ENCODE results near the gene DLL3. TPM values are rescaled to one million over a fixed set of nuclear protein-coding genes. Genes with fewer than 3 reads are reported as not detected.

Gene DLL3
- total RNA-seq, 4 donors from 2014 or later: not detected

- no peaks in the 10 kb centered on the region for H3K36me3 ChIP-seq
- ATAC-seq (no peak), DNase-seq (no peak)
- peaks cover 17 to 25% of the 10 kb centered on the region in 2 donors for H3K4me1 ChIP-seq
- in situ Hi-C loops (cut with MboI; ENCODE audit: low sequenced_read_pairs in 4 of 4): loop anchor here in 3 of 4 donors (25.0 kb wide), 4 partner anchors 105 to 430 kb away; partner anchors contain the start of genes GMFG (in 2 of the 3), SAMD4B (in 2 of the 3), DYRK1B (in 1 of the 3) and FBL (in 1 of the 3)
- intact Hi-C loops (cut with DNase I; ENCODE audit: low total_unique reads): loop anchor here (10.0 kb wide), 1 partner anchor 303 kb away; the partner anchor contains the start of gene FBL
- TF ChIP-seq, protein P1, sequence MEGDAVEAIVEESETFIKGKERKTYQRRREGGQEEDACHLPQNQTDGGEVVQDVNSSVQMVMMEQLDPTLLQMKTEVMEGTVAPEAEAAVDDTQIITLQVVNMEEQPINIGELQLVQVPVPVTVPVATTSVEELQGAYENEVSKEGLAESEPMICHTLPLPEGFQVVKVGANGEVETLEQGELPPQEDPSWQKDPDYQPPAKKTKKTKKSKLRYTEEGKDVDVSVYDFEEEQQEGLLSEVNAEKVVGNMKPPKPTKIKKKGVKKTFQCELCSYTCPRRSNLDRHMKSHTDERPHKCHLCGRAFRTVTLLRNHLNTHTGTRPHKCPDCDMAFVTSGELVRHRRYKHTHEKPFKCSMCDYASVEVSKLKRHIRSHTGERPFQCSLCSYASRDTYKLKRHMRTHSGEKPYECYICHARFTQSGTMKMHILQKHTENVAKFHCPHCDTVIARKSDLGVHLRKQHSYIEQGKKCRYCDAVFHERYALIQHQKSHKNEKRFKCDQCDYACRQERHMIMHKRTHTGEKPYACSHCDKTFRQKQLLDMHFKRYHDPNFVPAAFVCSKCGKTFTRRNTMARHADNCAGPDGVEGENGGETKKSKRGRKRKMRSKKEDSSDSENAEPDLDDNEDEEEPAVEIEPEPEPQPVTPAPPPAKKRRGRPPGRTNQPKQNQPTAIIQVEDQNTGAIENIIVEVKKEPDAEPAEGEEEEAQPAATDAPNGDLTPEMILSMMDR (IDR thresholded peaks at IDR 0.05 in 4 of 5, conservative IDR thresholded peaks at IDR 0.05 in 1 of 5): no peak
- TF ChIP-seq POLR2A (IDR thresholded peaks at IDR 0.05): no peak
- no peak overlapping the region for H3K27ac ChIP-seq
- H3K9me3 ChIP-seq: no peaks in the 10 kb centered on the region
- no peak overlapping the region for H3K4me3 ChIP-seq
- H3K27me3 ChIP-seq: no peaks in the 10 kb centered on the region
These were observed 43.5 kb downstream of the DLL3 start for GRCh38 chr19:39542206-39542605.

- intact Hi-C loops (cut with DNase I; ENCODE audit: low total_unique reads) (loop anchor here (10.0 kb wide), 1 partner anchor 301 kb away; the partner anchor contains the start of gene FBL), in situ Hi-C loops (cut with MboI; ENCODE audit: low sequenced_read_pairs in 4 of 4) (loop anchor here in 3 of 4 donors (25.0 kb wide), 4 partner anchors 106 to 431 kb away; partner anchors contain the start of genes GMFG (in 2 of the 3), SAMD4B (in 2 of the 3), DYRK1B (in 1 of the 3) and FBL (in 1 of the 3))
- Histone ChIP-seq H3K27me3 (no peaks in the 10 kb centered on the region), H3K4me1 (peaks cover 13 to 16% of the 10 kb centered on the region in 2 donors), H3K36me3 (no peaks in the 10 kb centered on the region), H3K4me3 (no peak overlapping the region), H3K9me3 (no peaks in the 10 kb centered on the region), H3K27ac (no peak overlapping the region)
- ATAC-seq: no peak
- DNase-seq: no peak
- TF ChIP-seq POLR2A (IDR thresholded peaks at IDR 0.05): no peak
- TF ChIP-seq, protein P1 (IDR thresholded peaks at IDR 0.05 in 4 of 5, conservative IDR thresholded peaks at IDR 0.05 in 1 of 5): no peak
These were observed 44.7 kb downstream of the DLL3 start for GRCh38 chr19:39543477-39543857.

GRCh38 chr19:39544226-39544903 lies 45.6 kb downstream of the DLL3 start:
- no peaks in the 10 kb centered on the region for H3K36me3 ChIP-seq
- peaks cover 5 to 7% of the 10 kb centered on the region in 2 donors for H3K4me1 ChIP-seq
- H3K27ac ChIP-seq: no peak overlapping the region
- no peaks in the 10 kb centered on the region for H3K27me3 ChIP-seq
- in situ Hi-C loops (cut with MboI; ENCODE audit: low sequenced_read_pairs in 4 of 4) (loop anchor here in 3 of 4 donors (25.0 kb wide), 4 partner anchors 107 to 432 kb away; partner anchors contain the start of genes GMFG (in 2 of the 3), SAMD4B (in 2 of the 3), DYRK1B (in 1 of the 3) and FBL (in 1 of the 3)), intact Hi-C loops (cut with DNase I; ENCODE audit: low total_unique reads) (loop anchor here (10.0 kb wide), 1 partner anchor 300 kb away; the partner anchor contains the start of gene FBL)
- no peak overlapping the region for H3K4me3 ChIP-seq
- TF ChIP-seq, protein P1 (IDR thresholded peaks at IDR 0.05 in 4 of 5, conservative IDR thresholded peaks at IDR 0.05 in 1 of 5): no peak
- TF ChIP-seq POLR2A (IDR thresholded peaks at IDR 0.05): no peak
- no peak for ATAC-seq
- DNase-seq: no peak
- no peaks in the 10 kb centered on the region for H3K9me3 ChIP-seq

DNA sequence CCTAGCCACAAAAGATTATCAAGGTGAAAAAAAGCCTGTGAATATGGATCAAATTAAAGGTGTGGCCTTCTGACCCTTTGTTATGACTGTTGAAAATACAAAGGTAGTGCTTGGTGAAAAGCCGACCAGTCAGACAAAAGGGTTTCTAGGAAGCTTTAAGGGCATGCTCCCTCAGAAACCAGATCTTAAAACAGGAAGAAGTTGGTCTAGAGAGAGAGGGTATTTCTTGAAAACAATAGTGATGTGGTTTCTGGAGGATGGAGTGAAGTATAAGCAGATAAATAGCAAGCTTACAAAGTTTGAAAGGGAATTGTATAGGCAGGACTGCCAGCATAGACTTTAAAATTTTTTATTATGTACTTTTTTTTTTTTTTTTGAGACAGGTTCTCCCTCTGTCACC lies 46.2 kb downstream of the DLL3 start:
- intact Hi-C loops (cut with DNase I; ENCODE audit: low total_unique reads) (loop anchor here (10.0 kb wide), 1 partner anchor 300 kb away; the partner anchor contains the start of gene FBL), in situ Hi-C loops (cut with MboI; ENCODE audit: low sequenced_read_pairs in 4 of 4) (loop anchor here in 3 of 4 donors (25.0 kb wide), 4 partner anchors 108 to 433 kb away; partner anchors contain the start of genes GMFG (in 2 of the 3), SAMD4B (in 2 of the 3), DYRK1B (in 1 of the 3) and FBL (in 1 of the 3))
- no peak overlapping the region for H3K4me3 ChIP-seq
- H3K36me3 ChIP-seq: no peaks in the 10 kb centered on the region
- TF ChIP-seq POLR2A (IDR thresholded peaks at IDR 0.05): no peak
- TF ChIP-seq, protein P1 (IDR thresholded peaks at IDR 0.05 in 4 of 5, conservative IDR thresholded peaks at IDR 0.05 in 1 of 5): no peak
- no peak for DNase-seq
- ATAC-seq: no peak
- H3K9me3 ChIP-seq: no peaks in the 10 kb centered on the region
- H3K4me1 ChIP-seq: peaks cover 5 to 7% of the 10 kb centered on the region in 2 donors
- H3K27me3 ChIP-seq: no peaks in the 10 kb centered on the region
- no peak overlapping the region for H3K27ac ChIP-seq
